GM21576 (cell line): Measurements from ENCODE around the gene DOCK9.

Experiments used
- ATAC-seq: cut with Tn5 transposase; IDR thresholded peaks from one replicate; pipeline ENCODE4 v1.9.1; 2021; ENCODE audit warnings: mild to moderate bottlenecking, moderate library complexity; ENCODE audit not compliant: unreplicated experiment

The DOCK9 gene

DNA sequence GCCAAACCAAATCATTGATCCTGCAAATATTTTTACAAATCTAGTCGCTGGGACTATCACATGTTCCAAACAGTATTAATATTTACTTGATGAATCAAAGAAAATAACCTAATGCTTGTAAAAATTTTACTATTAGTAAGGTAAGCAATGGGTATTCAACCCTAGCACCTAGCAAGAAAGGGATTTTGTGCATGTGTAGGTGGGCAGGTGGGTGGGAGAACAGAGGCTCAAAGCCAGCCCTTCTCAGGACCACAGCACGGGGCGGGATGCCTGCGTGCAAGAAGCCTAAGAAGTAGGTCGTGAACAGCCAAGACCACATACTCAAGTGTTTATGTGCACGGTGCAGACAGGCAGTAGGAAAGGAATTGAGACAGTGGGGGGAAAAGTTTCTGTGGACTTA lies 26.6 kb downstream of the DOCK9 start:
- ATAC-seq = no peak

- no peak for ATAC-seq
Observed at GRCh38 chr13:98950705-98951104, 27.2 kb downstream of the DOCK9 start.

DNA sequence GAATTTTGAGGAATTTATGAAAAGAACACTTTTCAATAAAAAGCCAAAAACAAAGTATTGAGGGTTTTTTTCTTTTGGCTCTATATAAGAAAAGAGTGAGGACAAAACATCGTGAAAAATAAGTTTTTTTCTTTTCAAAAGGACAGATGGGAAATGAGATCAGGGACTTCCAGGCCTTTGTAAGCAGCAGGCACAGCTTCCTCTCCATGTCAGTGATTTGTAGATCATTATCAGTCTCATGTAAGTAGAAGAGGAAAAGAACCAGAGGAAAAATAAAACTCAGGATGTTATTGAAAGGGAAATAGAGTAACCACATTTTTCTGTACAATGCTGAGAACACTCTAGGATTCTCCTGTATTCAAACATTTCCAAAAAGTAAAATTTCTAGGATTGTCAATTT lies 29.9 kb downstream of the DOCK9 start:
- ATAC-seq = no peak

DNA sequence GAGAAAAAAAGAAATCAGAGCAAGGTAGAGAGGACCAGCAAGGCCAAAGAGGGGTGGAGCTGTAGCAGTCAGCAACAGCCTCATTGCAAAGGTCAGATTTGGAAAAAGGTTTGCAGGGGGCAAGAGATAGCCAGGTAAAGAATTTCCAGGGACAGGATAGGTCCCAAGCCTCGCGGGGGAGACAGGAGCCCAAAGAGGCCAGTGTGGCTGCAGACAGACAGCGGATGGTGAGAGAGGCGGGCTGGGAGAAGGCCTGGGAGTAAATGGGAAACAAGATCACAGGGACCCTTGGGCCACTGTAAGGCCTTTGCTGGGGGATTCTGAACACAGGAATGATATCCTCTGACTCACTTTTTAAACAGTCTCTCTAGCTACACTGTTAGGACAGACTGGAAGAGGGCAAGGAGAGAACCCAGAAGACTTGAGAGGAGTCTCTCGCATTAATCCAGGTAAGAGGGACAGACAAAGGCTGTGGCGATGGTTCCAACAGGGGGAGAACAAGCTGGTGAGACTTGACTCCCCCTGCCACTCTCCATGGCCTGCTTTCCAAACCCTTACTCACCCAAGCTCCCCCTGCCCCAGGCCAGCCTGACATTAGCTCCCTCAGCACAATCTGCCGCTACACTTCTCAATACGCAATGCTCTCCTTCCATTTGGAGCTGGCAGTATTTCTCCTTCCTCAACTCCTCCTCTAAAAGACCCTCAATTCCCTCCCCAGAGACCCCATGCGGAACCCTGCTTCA lies 31.8 kb downstream of the DOCK9 start:
- no peak for ATAC-seq

DNA sequence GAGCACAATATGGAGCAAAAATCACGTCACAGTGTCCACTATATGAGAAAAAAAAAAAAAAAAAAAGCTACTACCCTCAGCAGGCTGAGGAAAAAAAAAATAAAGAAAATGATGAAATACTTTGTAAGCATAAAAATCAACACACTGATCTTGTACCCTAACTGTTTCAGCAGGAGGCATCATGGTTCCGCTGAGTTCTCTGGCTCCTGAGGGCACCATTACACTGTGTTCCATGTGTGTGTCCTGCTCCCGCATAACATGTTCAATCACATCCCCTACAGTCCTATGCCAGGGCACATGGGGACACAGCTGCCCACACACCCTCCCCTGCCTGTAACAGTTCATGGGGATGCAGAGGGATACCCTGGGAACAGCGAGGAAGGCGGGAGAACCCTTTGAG lies 33.5 kb downstream of the DOCK9 start:
- ATAC-seq = no peak

GRCh38 chr13:98942997-98943396 lies 34.9 kb downstream of the DOCK9 start:
- ATAC-seq = no peak

- ATAC-seq = no peak
Observed at GRCh38 chr13:98942485-98942884, 35.4 kb downstream of the DOCK9 start.

- no peak for ATAC-seq
Observed at GRCh38 chr13:98941536-98941935, 36.3 kb downstream of the DOCK9 start.

- ATAC-seq = no peak
Observed at GRCh38 chr13:98941126-98941525, 36.7 kb downstream of the DOCK9 start.

- no peak for ATAC-seq
Observed at GRCh38 chr13:98940325-98941001, 37.4 kb downstream of the DOCK9 start.

DNA sequence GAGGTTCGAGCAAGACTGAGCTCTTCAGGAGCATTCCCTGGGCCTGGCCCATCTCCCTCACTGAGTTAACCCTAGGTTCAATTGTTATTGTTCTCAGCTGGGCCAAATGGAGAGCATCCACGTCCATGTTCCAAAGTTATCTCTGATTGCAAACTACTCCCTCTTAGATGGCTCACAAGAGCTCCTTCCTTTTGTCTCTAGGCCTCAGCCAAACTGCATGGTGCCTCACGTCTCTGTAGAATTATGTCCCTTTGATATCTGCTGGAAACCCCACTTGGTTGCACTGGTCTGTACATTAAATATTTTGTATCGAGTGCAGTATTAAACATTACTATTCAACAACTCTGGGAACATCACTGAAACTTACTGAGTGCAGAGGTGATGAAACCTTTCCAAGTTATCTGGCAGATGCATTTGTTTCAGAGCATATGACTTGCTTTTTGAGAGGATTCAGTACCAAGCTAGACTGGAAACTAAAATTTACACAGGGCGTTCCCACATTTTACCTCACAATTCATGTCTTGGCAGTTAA lies 38.1 kb downstream of the DOCK9 start:
- ATAC-seq = no peak

DNA sequence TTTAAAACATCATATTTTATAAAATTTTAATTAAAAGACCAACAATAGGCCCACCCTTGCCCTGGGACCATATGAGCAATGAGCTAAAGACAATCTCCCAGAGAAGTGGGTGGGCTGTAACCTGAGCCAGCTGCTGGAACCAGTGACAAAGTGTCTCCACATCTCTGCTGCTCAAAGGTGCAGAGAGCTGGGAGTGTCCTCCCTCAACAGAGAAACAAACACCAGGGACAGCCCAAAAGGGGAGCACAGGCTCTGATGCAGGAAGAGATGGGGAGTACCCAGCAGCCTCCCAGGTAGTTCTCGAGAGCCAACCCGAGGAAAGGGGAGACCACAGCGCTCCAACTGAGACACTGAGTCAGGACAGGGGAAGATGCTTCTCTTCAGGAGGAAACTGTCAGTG lies 39.1 kb downstream of the DOCK9 start:
- ATAC-seq = no peak

DNA sequence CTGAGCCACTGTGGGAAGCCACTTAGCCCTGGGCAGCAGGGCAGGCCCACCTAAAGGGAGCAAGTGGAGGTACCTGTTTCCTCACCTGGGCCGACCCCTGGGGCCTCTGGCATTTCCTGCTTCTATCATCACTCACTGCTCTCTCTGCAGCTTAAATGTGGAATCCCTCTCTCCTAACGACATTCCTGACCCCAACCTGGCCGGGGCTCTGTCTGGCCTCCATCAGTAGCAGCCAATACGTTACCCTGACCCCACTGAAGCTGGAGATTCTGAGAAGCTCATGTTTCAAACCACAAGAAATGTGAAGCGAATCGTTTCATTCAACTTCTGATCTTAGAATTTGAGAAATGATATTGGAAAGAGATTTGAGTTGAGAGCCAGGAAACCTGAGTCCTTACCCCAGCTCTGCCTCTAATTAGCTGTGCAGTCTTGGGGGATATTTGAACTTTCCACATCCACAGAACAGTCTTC lies 39.9 kb downstream of the DOCK9 start:
- no peak for ATAC-seq

DNA sequence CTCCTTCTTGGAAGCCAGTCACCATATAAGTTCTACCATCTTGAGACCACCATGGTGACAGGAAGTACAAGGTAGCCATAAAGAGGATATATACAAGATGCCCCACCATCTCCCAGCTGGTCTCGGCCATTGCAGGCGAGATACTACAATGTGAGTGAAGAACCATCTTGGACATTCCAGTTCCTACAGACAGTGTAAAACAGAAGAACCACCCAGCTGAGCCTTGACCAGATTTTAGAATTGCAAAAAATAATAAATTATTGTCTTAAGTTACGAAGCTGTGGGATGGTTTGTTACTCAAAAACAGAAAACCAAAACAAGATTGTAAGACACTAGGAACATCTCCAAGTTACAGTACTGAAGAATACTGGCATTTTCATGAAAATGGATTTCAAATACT lies 43.6 kb downstream of the DOCK9 start:
- ATAC-seq = no peak

DNA sequence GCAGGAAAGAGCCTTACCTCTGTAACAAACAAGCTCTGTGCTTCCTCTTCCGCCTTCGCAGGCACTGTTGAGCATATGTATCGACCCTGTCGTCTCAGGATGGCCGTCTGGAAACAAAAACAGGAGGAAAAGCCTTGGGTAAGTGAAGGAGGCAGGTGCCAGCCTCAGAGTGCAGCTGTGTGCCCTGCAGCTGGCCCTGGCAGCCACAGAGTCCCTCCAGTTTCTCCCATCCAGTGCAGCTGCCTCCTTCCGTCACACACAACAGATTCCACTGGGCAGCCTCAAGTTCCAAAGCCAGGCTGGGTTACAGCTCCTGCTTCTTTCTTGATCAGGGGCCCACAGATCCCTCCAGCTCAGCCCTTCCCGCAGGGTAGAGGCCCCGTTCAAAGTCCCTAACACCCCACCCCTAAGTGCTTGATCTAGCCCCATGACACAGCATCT lies 47.7 kb downstream of the DOCK9 start:
- no peak for ATAC-seq

DNA sequence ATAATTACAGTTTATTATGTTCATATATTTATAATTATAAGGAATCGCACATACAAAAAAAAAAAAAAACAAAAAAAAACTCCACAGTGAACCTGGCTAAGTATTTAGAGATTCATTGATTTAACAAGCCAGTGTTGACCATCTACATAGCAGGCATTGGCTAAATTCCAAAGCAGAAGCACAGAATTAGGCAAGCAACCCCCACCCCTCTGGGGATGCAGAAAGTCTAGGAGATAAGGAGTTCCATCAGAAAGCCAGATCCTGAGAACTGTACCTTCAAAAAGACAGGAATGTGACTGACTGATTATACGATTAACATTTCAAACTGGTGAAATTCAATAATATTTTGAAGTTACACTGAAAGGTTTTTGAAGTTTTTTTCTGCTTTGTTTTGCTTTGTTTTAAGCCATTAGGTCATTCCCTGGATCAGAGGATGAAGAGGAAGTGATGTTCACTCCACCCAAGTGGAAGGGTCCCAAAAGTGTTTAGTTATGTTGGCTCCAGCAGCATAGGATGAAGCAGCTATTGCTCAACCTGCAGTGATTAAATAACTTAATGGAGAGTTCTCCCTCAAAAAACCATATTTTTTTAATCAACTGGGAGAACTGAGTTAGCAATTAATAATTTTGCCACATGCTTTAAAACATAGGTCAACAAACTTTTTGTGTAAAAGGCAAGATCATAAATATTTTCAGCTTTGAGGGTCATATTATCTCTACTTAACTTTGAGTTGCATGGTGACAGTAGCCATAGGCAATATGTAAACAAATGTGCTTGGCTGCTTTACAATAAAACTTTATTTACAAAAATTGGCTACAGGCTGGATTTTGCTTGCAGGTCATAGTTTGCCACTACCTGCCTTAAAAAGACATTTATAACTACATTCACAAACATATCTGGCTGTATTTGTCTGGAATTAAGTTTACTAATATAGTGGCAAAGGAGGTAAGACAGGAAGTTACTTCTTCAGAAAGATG lies 49.6 kb downstream of the DOCK9 start:
- no peak for ATAC-seq

- ATAC-seq = no peak
Observed at GRCh38 chr13:98925949-98926348, 51.9 kb downstream of the DOCK9 start.

- no peak for ATAC-seq
Observed at GRCh38 chr13:98923641-98924397, 54.0 kb downstream of the DOCK9 start.

DNA sequence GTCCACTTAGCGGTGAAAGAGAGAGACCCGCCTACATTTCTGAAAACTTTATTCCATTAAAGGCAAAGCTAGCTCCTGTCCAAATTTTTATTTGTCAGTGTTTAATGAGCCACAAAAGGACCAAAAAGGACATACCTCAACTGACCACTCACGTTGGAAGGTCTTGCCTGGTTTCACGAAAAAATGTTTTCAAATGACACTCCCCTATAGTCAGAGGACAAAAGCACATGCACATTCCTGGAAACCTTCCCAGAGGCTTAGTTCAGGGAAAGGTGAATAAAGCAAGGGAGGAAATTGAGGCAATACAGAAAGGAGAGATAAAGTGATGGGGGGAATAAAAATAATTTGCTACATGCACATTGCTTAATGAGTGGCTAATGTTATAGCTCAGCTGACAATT lies 55.6 kb downstream of the DOCK9 start:
- ATAC-seq = no peak

DNA sequence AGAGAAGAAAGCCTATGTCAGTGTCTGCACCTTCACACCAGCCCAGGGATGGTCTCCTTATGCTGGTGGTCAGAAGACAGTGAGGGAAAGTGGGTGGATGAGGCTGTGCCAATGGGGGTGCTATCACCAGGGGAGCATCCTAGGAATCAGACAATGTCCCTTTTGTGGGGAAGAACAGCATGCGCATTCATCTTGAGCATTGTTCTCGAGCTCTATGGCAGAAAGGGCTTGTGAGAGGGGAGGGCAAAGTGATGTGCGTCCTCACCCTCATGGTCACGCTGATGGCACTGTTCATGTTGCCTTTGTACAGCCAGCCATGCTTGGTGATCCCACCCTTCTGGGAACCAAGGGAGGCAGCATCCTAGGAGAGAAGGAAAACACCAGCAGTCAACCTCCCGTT lies 56.1 kb downstream of the DOCK9 start:
- ATAC-seq = no peak
